ENCODE measurements around the gene OASL. TPM values are rescaled to one million over a fixed set of nuclear protein-coding genes. Genes with fewer than 3 reads are reported as not detected.

OASL gene
- total RNA-seq, 6 donors from 2014 or later, result 5.2 to 24.2 (median 17.2) TPM

DNA sequence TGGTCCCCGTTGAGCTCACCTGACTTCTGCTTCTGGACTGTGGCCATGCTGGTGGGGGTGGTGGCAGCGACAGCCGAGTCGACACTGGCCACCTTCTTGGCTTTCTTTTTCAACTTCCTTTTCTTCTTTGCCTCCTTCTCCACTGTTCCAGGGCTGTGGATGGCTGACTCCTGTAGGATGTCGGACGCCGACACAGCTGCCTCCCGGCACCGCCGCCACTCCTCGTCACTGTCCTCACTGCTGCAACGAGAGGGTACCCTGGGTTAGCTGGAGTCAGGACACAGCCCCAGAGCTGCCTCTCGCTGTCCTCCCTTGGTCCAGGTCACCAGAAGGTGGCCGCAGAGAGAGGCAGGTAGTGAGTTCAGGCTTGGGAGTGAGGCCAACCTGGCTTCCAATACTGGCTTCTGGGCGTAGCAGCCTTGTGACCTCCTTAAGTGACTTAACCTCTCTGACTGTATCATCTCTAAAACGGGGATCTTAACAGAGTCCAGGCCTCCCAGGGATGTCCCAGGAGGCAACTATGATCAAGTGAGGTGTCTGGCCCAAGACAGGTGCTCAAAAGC, 34.7 kb downstream of the OASL start:
- peaks cover 0 to 5% (median 0%) of the 10 kb centered on the region in 4 donors for H3K4me1 ChIP-seq
- H3K4me3 ChIP-seq, result no peak overlapping the region
- H3K36me3 ChIP-seq, result peaks cover 7 to 79% (median 56%) of the 10 kb centered on the region in 4 donors
- H3K27ac ChIP-seq, result no peak overlapping the region
- DNase-seq (peak in 1 of 2 donors; percentile 57), ATAC-seq (ENCODE audit: low FRiP score in 2 of 2) (no peak)
- H3K27me3 ChIP-seq, result no peaks in the 10 kb centered on the region
- WGBS, 2 donors, result 91 to 96% methylated on average over 14 to 16 of the region's 16 CpGs
- H3K9me3 ChIP-seq, result no peaks in the 10 kb centered on the region
- TF ChIP-seq POLR2AphosphoS5 (IDR thresholded peaks at IDR 0.05), result no peak
- TF ChIP-seq, protein P1, sequence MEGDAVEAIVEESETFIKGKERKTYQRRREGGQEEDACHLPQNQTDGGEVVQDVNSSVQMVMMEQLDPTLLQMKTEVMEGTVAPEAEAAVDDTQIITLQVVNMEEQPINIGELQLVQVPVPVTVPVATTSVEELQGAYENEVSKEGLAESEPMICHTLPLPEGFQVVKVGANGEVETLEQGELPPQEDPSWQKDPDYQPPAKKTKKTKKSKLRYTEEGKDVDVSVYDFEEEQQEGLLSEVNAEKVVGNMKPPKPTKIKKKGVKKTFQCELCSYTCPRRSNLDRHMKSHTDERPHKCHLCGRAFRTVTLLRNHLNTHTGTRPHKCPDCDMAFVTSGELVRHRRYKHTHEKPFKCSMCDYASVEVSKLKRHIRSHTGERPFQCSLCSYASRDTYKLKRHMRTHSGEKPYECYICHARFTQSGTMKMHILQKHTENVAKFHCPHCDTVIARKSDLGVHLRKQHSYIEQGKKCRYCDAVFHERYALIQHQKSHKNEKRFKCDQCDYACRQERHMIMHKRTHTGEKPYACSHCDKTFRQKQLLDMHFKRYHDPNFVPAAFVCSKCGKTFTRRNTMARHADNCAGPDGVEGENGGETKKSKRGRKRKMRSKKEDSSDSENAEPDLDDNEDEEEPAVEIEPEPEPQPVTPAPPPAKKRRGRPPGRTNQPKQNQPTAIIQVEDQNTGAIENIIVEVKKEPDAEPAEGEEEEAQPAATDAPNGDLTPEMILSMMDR (IDR thresholded peaks at IDR 0.05), result no peak
- TF ChIP-seq POLR2A (IDR thresholded peaks at IDR 0.05), result no peak
- no peak for TF ChIP-seq EP300 (IDR thresholded peaks at IDR 0.05)

DNA sequence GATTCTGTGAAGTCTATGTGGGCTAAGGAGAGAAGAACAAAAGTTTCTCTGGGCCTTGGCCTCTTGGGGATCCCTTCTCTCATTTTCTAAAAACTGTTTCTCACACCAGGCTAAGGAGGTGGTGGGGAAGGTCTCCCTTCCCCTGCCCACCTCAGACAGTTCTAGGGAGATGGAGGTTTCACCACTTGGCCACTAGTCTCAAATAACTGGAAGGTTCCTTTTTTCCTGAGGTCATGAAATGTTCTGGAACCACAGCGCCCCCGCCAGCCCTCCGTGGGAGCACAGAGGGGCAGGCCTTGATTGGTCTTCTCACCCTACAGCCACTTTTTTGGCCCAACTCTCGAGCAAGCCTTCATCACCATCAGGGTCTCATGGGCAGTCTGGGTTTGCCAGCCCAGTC, 35.4 kb downstream of the OASL start:
- no peaks in the 10 kb centered on the region for H3K9me3 ChIP-seq
- H3K27ac ChIP-seq, result no peak overlapping the region
- 82 to 88% methylated on average over 3 to 4 of the region's 4 CpGs for WGBS, 2 donors
- no peak overlapping the region for H3K4me3 ChIP-seq
- H3K27me3 ChIP-seq, result no peaks in the 10 kb centered on the region
- peak in 1 of 2 donors; percentile 57 for DNase-seq
- peaks cover 7 to 72% (median 50%) of the 10 kb centered on the region in 4 donors for H3K36me3 ChIP-seq
- H3K4me1 ChIP-seq, result peaks cover 0 to 5% (median 0%) of the 10 kb centered on the region in 4 donors
- TF ChIP-seq, protein P1 (IDR thresholded peaks at IDR 0.05), result peak in 1 of 6 experiments; percentile 7
- TF ChIP-seq POLR2AphosphoS5 (IDR thresholded peaks at IDR 0.05), result no peak
- no peak for ATAC-seq (ENCODE audit: low FRiP score in 2 of 2)

DNA sequence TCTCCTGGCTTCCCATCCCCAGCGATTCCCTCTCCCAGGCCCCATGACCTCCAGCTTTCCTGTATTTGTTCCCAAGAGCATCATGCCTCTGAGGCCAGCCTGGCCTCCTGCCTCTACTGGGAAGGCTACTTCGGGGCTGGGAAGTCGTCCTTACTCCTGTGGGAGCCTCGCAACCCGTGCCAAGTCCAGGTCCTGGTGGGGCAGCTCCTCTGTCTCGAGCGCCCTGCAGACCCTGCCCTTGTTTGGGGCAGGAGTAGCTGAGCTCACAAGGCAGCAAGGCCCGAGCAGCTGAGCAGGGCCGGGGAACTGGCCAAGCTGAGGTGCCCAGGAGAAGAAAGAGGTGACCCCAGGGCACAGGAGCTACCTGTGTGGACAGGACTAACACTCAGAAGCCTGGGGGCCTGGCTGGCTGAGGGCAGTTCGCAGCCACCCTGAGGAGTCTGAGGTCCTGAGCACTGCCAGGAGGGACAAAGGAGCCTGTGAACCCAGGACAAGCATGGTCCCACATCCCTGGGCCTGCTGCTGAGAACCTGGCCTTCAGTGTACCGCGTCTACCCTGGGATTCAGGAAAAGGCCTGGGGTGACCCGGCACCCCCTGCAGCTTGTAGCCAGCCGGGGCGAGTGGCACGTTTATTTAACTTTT, 37.1 kb downstream of the OASL start:
- no peak overlapping the region for H3K4me3 ChIP-seq
- 88 to 92% methylated on average over 6 to 12 of the region's 16 CpGs for WGBS, 2 donors
- H3K27ac ChIP-seq, result no peak overlapping the region
- ATAC-seq (ENCODE audit: low FRiP score in 2 of 2), result no peak
- no peak for TF ChIP-seq POLR2AphosphoS5 (IDR thresholded peaks at IDR 0.05)
- no peak for TF ChIP-seq POLR2A (IDR thresholded peaks at IDR 0.05)
- TF ChIP-seq, protein P1 (IDR thresholded peaks at IDR 0.05), result no peak
- TF ChIP-seq EP300 (IDR thresholded peaks at IDR 0.05), result no peak
- H3K9me3 ChIP-seq, result no peaks in the 10 kb centered on the region
- H3K36me3 ChIP-seq, result peaks cover 7 to 55% (median 37%) of the 10 kb centered on the region in 4 donors
- no peaks in the 10 kb centered on the region for H3K27me3 ChIP-seq
- peaks cover 0 to 5% (median 0%) of the 10 kb centered on the region in 4 donors for H3K4me1 ChIP-seq
- peak in 1 of 2 donors; percentile 60 for DNase-seq

DNA sequence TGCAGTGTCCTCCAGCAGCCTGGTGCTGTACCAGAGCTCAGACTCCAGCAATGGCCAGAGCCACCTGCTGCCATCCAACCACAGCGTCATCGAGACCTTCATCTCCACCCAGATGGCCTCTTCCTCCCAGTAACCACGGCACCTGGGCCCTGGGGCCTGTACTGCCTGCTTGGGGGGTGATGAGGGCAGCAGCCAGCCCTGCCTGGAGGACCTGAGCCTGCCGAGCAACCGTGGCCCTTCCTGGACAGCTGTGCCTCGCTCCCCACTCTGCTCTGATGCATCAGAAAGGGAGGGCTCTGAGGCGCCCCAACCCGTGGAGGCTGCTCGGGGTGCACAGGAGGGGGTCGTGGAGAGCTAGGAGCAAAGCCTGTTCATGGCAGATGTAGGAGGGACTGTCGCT, 38.0 kb downstream of the OASL start:
- TF ChIP-seq, protein P1 (IDR thresholded peaks at IDR 0.05), result no peak
- TF ChIP-seq POLR2A (IDR thresholded peaks at IDR 0.05) (no peak), EP300 (IDR thresholded peaks at IDR 0.05) (no peak), POLR2AphosphoS5 (IDR thresholded peaks at IDR 0.05) (no peak)
- DNase-seq (peak in 1 of 2 donors; percentile 62), ATAC-seq (ENCODE audit: low FRiP score in 2 of 2) (no peak)
- no peaks in the 10 kb centered on the region for H3K27me3 ChIP-seq
- peaks cover 7 to 47% (median 36%) of the 10 kb centered on the region in 4 donors for H3K36me3 ChIP-seq
- peaks cover 0 to 5% (median 0%) of the 10 kb centered on the region in 4 donors for H3K4me1 ChIP-seq
- 89 to 92% methylated on average over 8 to 11 of the region's 11 CpGs for WGBS, 2 donors
- H3K4me3 ChIP-seq, result no peak overlapping the region
- no peaks in the 10 kb centered on the region for H3K9me3 ChIP-seq
- H3K27ac ChIP-seq, result no peak overlapping the region

All from upper lobe of left lung (tissue), 6 donors.